SK-N-SH (cell line): ENCODE measurements around the gene GANC. TPM values are rescaled to one million over a fixed set of nuclear protein-coding genes. Genes with fewer than 3 reads are reported as not detected.

ENCODE experiments used
- CTCF ChIA-PET: fragments of 300-600, 350-600 bp; formaldehyde crosslinking; extraction: SDS; loops from one replicate; lab custom pipeline; 2021; lab: Yijun Ruan, JAX
- POLR2A ChIA-PET: fragments of 350-600 bp; sonication (Branson Sonifier 250); formaldehyde crosslinking; extraction: SDS; loops from one replicate; lab custom pipeline; 2020; ENCODE audit warnings: antibody characterized with exemption, inconsistent platforms; lab: Yijun Ruan, JAX
- DNase-seq: peaks from one replicate; pipeline ENCODE4 v3.0.0; 2012
- H2AFZ ChIP-seq: fragments of 200-600 bp; sonication (generic); 2 replicates; pipeline ENCODE4 v1.8.1; 2016; ENCODE audit warnings: antibody characterized with exemption, mild to moderate bottlenecking, low read depth
- H3F3A ChIP-seq: fragments of 200-600 bp; sonication (generic); replicated peaks from 2 replicates; pipeline ENCODE3; 2016; ENCODE audit warnings: antibody characterized with exemption, mild to moderate bottlenecking; ENCODE audit not compliant: insufficient read depth
- H3K27ac ChIP-seq, 2 experiments: fragments of 200-500 bp in 1 of 2; fragments of 200-600 bp in 1 of 2; sonication (Bioruptor generic) in 1 of 2; sonication (generic), shearing (Covaris generic) in 1 of 2; 2 replicates each; pipeline versions ENCODE4 v1.5.1 to v1.6.1; 2014 to 2016; ENCODE audit warnings: low read depth in 2 of 2, inconsistent platforms in 1 of 2, low read length in 1 of 2, mild to moderate bottlenecking in 1 of 2, mixed read lengths in 1 of 2
- H3K27me3 ChIP-seq: fragments of 200-600 bp; sonication (generic), shearing (Covaris generic); 2 replicates; pipeline ENCODE4 v1.6.1; 2016; ENCODE audit warnings: mixed run types; ENCODE audit not compliant: insufficient read depth
- H3K36me3 ChIP-seq, 2 experiments: fragments of 200-500 bp in 1 of 2; fragments of 200-600 bp in 1 of 2; sonication (Bioruptor generic) in 1 of 2; sonication (generic) in 1 of 2; replicated peaks in 1 of 2; 2 replicates each; pipeline versions ENCODE3 to v1.5.1; 2014 to 2016; ENCODE audit warnings: low read length in 1 of 2, mild to moderate bottlenecking in 1 of 2; ENCODE audit not compliant: insufficient read depth in 2 of 2, control insufficient read depth in 1 of 2
- H3K4me1 ChIP-seq, 2 experiments: fragments of 200-500 bp in 1 of 2; fragments of 200-600 bp in 1 of 2; sonication (Bioruptor generic) in 1 of 2; sonication (generic), shearing (Covaris generic) in 1 of 2; 2 replicates each; pipeline versions ENCODE4 v1.5.1 to v1.6.1; 2014 to 2016; ENCODE audit warnings: low read depth in 1 of 2, low read length in 1 of 2, mixed run types in 1 of 2; ENCODE audit not compliant: insufficient read depth in 2 of 2, control insufficient read depth in 1 of 2
- H3K4me2 ChIP-seq: fragments of 200-600 bp; sonication (generic), shearing (Covaris generic); 2 replicates; pipeline ENCODE4 v1.6.1; 2017; ENCODE audit warnings: mixed run types
- H3K4me3 ChIP-seq, 2 experiments: fragments of 200-500 bp in 1 of 2; fragments of 200-600 bp in 1 of 2; sonication (Bioruptor generic) in 1 of 2; sonication (generic), shearing (Covaris generic) in 1 of 2; 2 replicates each; pipeline versions ENCODE4 v1.5.1 to v1.8.1; 2014 to 2016; ENCODE audit warnings: low read depth in 2 of 2, inconsistent platforms in 1 of 2, low read length in 1 of 2, mild to moderate bottlenecking in 1 of 2, mixed read lengths in 1 of 2, moderate library complexity in 1 of 2
- H3K79me2 ChIP-seq: fragments of 200-600 bp; sonication (generic); 2 replicates; pipeline ENCODE4 v1.8.1; 2017; ENCODE audit warnings: mild to moderate bottlenecking; ENCODE audit not compliant: insufficient read depth
- H3K9ac ChIP-seq: fragments of 200-600 bp; sonication (generic); 2 replicates; pipeline ENCODE4 v1.6.1; 2017; ENCODE audit warnings: mixed run types
- H3K9me2 ChIP-seq: fragments of 200-600 bp; sonication (generic); 2 replicates; pipeline ENCODE4 v1.6.1; 2017; ENCODE audit warnings: mixed run types
- H3K9me3 ChIP-seq: fragments of 200-600 bp; sonication (generic); 2 replicates; pipeline ENCODE4 v1.6.1; 2017; ENCODE audit warnings: mixed run types, mild to moderate bottlenecking, moderate library complexity
- H4K20me1 ChIP-seq: fragments of 200-600 bp; sonication (generic); 2 replicates; pipeline ENCODE4 v1.6.1; 2017; ENCODE audit warnings: mild to moderate bottlenecking, mixed run types; ENCODE audit not compliant: insufficient read depth
- EP300 ChIP-seq, 2 experiments: IDR thresholded peaks; 2 replicates each; pipeline versions ENCODE4 v1.4.0 to v1.6.1; 2012; ENCODE audit warnings: borderline replicate concordance in 1 of 2, low read depth in 1 of 2, low read length in 1 of 2
- FOSL2 ChIP-seq: IDR thresholded peaks from 2 replicates; pipeline ENCODE4 v1.4.0; 2012; ENCODE audit warnings: low read depth, mild to moderate bottlenecking, moderate library complexity, borderline replicate concordance
- FOXJ3 ChIP-seq: sonication (generic); formaldehyde crosslinking; IDR thresholded peaks from 2 replicates; pipeline ENCODE4 v1.5.1; 2020; ENCODE audit warnings: mild to moderate bottlenecking, missing genetic modification reagents
- GABPA ChIP-seq: IDR thresholded peaks from 2 replicates; pipeline ENCODE4 v1.4.0; 2012; ENCODE audit warnings: low read depth, mild to moderate bottlenecking
- GATA2 ChIP-seq: sonication (generic); formaldehyde crosslinking; IDR thresholded peaks from 2 replicates; pipeline ENCODE4 v1.5.0; 2020; ENCODE audit warnings: mild to moderate bottlenecking, missing genetic modification reagents
- RXRA ChIP-seq: IDR thresholded peaks from 2 replicates; pipeline ENCODE4 v1.4.0; 2012; ENCODE audit warnings: low read depth, mild to moderate bottlenecking, borderline replicate concordance
- SMC3 ChIP-seq: IDR thresholded peaks from 2 replicates; pipeline ENCODE4 v1.6.1; 2012; ENCODE audit warnings: low read depth, low read length, improper control_type of control experiment
- TEAD4 ChIP-seq: IDR thresholded peaks from 2 replicates; pipeline ENCODE4 v1.4.0; 2012; ENCODE audit warnings: mild to moderate bottlenecking, borderline replicate concordance; ENCODE audit not compliant: insufficient read depth
- WGBS: methylation state at CpG from one replicate; pipeline ENCODE4 v1.1.6; 2017; ENCODE audit warnings: low lambda C conversion rate; 5-methylcytosine and 5-hydroxymethylcytosine counted together
- polyA plus RNA-seq, 3 experiments: library from polyadenylated mRNA; depleted of rRNA; stranded (reverse); fragments of >200 nt; gene quantifications; 2 replicates each; pipeline ENCODE4 v1.2.3, GENCODE V29; 2012
- TF ChIP-seq, protein P1 (sequence below): fragments of 200-600 bp; sonication (generic); IDR thresholded peaks from 2 replicates; pipeline ENCODE4 v1.6.1; 2017; ENCODE audit warnings: antibody characterized with exemption, mild to moderate bottlenecking, moderate library complexity
- TF ChIP-seq, protein P2 (sequence below): IDR thresholded peaks from 2 replicates; pipeline ENCODE4; 2012
- TF ChIP-seq, protein P3 (sequence below): IDR thresholded peaks from 2 replicates; pipeline ENCODE4 v1.6.1; 2012; ENCODE audit warnings: mild to moderate bottlenecking, low read depth, low read length, moderate library complexity
- TF ChIP-seq, protein P4 (sequence below): fragments of 150-350 bp; IDR thresholded peaks from 2 replicates; pipeline ENCODE4 v1.6.1; 2016; ENCODE audit warnings: mild to moderate bottlenecking, low read depth, low read length
- TF ChIP-seq, protein P5 (sequence below): IDR thresholded peaks from 2 replicates; pipeline ENCODE4 v1.4.0; 2012; ENCODE audit warnings: low read depth, borderline replicate concordance

The GANC gene
- polyA plus RNA-seq, 1 of the 3 experiments (the other 2 are of a cell fraction) = 6.8 TPM

DNA sequence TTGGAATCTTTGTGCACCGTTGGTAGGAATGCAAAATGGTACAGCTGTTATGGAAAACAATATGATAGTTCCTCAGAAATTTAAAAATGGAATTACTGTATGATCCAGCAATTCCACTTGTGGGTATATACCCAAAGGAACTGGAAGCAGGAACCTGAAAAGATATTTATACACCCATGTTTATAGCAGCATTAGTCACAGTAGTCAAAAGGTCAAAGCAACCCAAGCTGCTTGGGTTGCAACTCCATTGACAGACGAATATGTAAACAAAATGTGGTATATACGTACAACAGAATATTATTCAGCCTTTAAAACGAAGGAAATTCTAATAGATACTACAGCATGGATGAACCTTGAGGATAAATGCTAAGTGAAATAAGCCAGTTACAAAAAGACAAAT is 51.3 kb downstream of the GANC start:
- 76% methylated on average over 4 of the region's 4 CpGs for WGBS
- no peak for DNase-seq
- no peak overlapping the region for H3K4me2 ChIP-seq
- ChIA-PET POLR2A (no interaction called here), CTCF (interaction anchor here (0.9 kb wide), 1 partner anchor 65 kb away, joined by 3 read pairs; no protein-coding TSS in a partner anchor)
- no peak overlapping the region for H2AFZ ChIP-seq
- H3K9me2 ChIP-seq = no peaks in the 10 kb centered on the region
- H3F3A ChIP-seq = no peaks in the 10 kb centered on the region
- no peaks in the 10 kb centered on the region for H3K79me2 ChIP-seq
- no peaks in the 10 kb centered on the region for H3K27me3 ChIP-seq
- no peaks in the 10 kb centered on the region for H3K9me3 ChIP-seq
- H4K20me1 ChIP-seq = no peaks in the 10 kb centered on the region
- H3K36me3 ChIP-seq = no peaks in the 10 kb centered on the region
- no peak overlapping the region for H3K4me3 ChIP-seq
- no peak overlapping the region for H3K9ac ChIP-seq
- H3K27ac ChIP-seq = no peak overlapping the region
- no peaks in the 10 kb centered on the region for H3K4me1 ChIP-seq
- TF ChIP-seq TEAD4 = no peak
- TF ChIP-seq, protein P1, sequence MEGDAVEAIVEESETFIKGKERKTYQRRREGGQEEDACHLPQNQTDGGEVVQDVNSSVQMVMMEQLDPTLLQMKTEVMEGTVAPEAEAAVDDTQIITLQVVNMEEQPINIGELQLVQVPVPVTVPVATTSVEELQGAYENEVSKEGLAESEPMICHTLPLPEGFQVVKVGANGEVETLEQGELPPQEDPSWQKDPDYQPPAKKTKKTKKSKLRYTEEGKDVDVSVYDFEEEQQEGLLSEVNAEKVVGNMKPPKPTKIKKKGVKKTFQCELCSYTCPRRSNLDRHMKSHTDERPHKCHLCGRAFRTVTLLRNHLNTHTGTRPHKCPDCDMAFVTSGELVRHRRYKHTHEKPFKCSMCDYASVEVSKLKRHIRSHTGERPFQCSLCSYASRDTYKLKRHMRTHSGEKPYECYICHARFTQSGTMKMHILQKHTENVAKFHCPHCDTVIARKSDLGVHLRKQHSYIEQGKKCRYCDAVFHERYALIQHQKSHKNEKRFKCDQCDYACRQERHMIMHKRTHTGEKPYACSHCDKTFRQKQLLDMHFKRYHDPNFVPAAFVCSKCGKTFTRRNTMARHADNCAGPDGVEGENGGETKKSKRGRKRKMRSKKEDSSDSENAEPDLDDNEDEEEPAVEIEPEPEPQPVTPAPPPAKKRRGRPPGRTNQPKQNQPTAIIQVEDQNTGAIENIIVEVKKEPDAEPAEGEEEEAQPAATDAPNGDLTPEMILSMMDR = no peak
- TF ChIP-seq EP300 (IDR thresholded peaks at IDR 0.05; ENCODE audit: borderline replicate concordance in 1 of 2, low read depth in 1 of 2, low read length in 1 of 2) = no peak
- no peak for TF ChIP-seq FOXJ3 (CRISPR knock-in tag)
- TF ChIP-seq, protein P2, sequence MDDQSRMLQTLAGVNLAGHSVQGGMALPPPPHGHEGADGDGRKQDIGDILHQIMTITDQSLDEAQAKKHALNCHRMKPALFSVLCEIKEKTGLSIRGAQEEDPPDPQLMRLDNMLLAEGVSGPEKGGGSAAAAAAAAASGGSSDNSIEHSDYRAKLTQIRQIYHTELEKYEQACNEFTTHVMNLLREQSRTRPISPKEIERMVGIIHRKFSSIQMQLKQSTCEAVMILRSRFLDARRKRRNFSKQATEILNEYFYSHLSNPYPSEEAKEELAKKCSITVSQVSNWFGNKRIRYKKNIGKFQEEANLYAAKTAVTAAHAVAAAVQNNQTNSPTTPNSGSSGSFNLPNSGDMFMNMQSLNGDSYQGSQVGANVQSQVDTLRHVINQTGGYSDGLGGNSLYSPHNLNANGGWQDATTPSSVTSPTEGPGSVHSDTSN = no peak

DNA sequence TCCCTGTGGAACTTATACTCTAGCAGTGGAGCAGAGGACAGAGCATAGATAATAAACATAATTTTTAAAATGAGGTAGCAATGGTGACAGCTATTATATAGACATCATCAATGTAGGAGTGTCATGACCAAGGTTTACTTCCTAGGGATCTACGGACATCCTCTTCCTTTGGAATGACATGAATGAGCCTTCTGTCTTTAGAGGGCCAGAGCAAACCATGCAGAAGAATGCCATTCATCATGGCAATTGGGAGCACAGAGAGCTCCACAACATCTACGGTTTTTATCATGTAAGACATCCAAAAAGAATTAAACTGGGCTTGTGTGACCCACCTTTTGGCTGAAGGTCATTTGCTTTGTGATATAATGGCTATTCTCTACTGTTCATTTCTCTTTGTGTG is 56.2 kb downstream of the GANC start:
- Histone ChIP-seq H3K9ac (no peak overlapping the region), H3F3A (no peaks in the 10 kb centered on the region), H4K20me1 (no peaks in the 10 kb centered on the region), H3K4me3 (no peak overlapping the region), H3K9me3 (no peaks in the 10 kb centered on the region; the same call in 1 of the 2 replicates), H3K4me2 (no peak overlapping the region), H2AFZ (no peak overlapping the region), H3K79me2 (no peaks in the 10 kb centered on the region), H3K36me3 (peaks cover 0 to 6% of the 10 kb centered on the region in 2 experiments), H3K27ac (no peak overlapping the region), H3K9me2 (no peaks in the 10 kb centered on the region), H3K4me1 (no peaks in the 10 kb centered on the region), H3K27me3 (no peaks in the 10 kb centered on the region)
- ChIA-PET POLR2A (no interaction called here), CTCF (no interaction called here)
- no peak for DNase-seq
- 78% methylated on average over 2 of the region's 2 CpGs for WGBS
- TF ChIP-seq, protein P3, sequence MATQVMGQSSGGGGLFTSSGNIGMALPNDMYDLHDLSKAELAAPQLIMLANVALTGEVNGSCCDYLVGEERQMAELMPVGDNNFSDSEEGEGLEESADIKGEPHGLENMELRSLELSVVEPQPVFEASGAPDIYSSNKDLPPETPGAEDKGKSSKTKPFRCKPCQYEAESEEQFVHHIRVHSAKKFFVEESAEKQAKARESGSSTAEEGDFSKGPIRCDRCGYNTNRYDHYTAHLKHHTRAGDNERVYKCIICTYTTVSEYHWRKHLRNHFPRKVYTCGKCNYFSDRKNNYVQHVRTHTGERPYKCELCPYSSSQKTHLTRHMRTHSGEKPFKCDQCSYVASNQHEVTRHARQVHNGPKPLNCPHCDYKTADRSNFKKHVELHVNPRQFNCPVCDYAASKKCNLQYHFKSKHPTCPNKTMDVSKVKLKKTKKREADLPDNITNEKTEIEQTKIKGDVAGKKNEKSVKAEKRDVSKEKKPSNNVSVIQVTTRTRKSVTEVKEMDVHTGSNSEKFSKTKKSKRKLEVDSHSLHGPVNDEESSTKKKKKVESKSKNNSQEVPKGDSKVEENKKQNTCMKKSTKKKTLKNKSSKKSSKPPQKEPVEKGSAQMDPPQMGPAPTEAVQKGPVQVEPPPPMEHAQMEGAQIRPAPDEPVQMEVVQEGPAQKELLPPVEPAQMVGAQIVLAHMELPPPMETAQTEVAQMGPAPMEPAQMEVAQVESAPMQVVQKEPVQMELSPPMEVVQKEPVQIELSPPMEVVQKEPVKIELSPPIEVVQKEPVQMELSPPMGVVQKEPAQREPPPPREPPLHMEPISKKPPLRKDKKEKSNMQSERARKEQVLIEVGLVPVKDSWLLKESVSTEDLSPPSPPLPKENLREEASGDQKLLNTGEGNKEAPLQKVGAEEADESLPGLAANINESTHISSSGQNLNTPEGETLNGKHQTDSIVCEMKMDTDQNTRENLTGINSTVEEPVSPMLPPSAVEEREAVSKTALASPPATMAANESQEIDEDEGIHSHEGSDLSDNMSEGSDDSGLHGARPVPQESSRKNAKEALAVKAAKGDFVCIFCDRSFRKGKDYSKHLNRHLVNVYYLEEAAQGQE = no peak
- TF ChIP-seq, protein P2 = no peak
- no peak for TF ChIP-seq RXRA
- TF ChIP-seq TEAD4 = no peak
- TF ChIP-seq FOSL2 = no peak
- TF ChIP-seq, protein P1 = no peak
- TF ChIP-seq, protein P4, sequence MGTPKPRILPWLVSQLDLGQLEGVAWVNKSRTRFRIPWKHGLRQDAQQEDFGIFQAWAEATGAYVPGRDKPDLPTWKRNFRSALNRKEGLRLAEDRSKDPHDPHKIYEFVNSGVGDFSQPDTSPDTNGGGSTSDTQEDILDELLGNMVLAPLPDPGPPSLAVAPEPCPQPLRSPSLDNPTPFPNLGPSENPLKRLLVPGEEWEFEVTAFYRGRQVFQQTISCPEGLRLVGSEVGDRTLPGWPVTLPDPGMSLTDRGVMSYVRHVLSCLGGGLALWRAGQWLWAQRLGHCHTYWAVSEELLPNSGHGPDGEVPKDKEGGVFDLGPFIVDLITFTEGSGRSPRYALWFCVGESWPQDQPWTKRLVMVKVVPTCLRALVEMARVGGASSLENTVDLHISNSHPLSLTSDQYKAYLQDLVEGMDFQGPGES = no peak
- TF ChIP-seq GATA2 (CRISPR knock-in tag) = no peak
- TF ChIP-seq GABPA = no peak
- TF ChIP-seq FOXJ3 (CRISPR knock-in tag) = no peak
- TF ChIP-seq, protein P5, sequence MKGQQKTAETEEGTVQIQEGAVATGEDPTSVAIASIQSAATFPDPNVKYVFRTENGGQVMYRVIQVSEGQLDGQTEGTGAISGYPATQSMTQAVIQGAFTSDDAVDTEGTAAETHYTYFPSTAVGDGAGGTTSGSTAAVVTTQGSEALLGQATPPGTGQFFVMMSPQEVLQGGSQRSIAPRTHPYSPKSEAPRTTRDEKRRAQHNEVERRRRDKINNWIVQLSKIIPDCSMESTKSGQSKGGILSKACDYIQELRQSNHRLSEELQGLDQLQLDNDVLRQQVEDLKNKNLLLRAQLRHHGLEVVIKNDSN = no peak
- no peak for TF ChIP-seq SMC3
